GM19025 (cell line): Measurements from ENCODE around the gene SGCA.

Experiments
- ATAC-seq: cut with Tn5 transposase; IDR thresholded peaks from one replicate; pipeline ENCODE4 v1.9.1; 2021; ENCODE audit warnings: mild to moderate bottlenecking, low read depth, moderate library complexity; ENCODE audit not compliant: unreplicated experiment

SGCA gene

DNA sequence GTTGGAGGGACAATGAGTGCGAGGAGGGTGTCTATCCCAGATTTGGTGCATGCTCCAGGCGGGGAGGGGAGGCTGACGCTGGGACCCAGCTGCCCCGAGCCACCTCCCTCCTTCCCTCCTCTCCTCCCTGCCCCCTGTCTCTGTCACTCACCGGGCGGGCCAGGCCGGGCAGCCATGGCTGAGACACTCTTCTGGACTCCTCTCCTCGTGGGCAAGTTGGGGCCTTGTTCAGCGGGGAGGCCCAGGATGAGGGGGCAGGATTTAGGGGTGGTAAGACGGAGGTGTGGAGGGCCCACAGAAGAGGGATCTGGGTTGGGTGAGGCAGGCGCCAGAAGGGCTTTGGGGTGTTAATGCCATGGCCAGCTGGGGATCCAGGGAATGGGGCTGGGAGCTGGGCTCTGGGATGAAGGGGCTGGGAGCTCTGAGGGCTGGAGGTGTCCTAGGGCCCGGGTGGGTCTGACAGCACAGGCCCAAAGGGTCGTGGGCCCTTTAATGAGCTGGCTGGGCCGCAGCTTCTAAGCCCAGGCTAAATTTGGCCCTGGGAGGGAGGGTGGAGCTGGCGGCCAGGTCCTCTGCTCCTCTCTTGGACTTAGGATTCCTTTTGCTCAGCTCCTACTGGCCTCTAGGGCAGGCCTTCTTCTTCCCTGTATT, at the start of gene SGCA:
Gene SGCA (plus strand): TSS at position 139 of the 651 bp plus-strand sequence. CDS start 36 bp downstream, at position 175.
- no peak for ATAC-seq

DNA sequence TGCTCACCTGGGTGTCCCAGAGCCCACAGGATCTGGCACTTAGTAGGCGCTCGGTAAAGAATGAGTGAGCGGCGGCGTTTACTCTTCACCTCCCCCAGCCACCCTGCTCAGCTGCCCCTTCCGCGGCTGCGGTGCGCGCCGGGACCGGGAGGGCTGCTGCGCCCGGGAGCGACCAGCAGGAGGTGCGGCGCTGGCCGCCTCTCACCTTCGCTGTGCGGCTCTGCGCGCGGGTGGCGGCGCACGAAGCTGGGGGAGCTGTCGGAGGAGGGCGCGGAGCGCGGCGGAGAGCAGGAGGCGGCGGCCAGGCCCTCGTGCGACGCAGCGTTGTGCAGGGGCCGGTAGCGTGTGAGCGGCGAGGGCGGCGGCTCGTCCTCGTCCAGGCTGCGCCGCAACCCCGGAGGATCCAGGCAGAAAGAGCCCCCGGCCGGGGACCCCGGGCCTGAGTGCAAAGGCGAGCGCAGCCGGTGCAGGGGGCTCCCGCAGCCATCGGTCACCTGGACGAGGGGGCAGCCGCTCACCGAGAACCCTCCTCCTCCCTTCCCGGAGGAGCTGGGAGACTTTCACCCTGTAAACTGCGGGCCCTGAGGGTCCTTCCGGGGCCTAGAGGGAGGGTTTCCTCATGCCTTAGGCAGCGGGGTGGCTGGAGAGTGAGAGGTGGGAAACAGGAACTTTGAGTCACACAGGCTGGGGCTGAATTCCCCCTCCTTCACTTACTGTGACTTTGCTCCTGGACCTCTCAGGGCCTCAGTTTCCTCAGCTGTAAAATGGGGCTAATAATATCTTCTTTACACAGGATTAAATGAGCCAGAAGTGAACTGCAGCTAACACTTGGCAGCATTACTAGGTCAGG, 48.4 kb upstream of the SGCA start:
- no peak for ATAC-seq

- no peak for ATAC-seq
Measured at GRCh38 chr17:50118076-50118827, 47.6 kb upstream of the SGCA start.

DNA sequence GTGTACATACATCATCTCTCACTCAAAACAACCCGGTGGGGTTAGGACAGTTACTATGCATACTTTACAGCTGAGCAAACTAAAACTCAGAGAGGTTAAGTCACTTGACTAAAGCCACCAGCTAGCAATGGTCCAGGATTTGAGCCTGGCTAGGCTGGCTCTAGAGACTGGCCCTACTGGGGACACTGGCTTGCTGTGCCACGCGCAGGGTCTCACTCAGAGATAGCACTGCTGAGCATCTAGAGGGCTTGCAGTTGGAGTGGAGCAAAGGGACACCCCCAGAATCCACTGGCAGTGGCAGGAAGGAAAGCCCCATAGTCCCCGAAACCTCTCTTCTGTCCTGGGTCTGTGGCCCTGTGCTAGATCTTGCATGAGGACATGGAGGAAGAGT, 47.0 kb upstream of the SGCA start:
- no peak for ATAC-seq

DNA sequence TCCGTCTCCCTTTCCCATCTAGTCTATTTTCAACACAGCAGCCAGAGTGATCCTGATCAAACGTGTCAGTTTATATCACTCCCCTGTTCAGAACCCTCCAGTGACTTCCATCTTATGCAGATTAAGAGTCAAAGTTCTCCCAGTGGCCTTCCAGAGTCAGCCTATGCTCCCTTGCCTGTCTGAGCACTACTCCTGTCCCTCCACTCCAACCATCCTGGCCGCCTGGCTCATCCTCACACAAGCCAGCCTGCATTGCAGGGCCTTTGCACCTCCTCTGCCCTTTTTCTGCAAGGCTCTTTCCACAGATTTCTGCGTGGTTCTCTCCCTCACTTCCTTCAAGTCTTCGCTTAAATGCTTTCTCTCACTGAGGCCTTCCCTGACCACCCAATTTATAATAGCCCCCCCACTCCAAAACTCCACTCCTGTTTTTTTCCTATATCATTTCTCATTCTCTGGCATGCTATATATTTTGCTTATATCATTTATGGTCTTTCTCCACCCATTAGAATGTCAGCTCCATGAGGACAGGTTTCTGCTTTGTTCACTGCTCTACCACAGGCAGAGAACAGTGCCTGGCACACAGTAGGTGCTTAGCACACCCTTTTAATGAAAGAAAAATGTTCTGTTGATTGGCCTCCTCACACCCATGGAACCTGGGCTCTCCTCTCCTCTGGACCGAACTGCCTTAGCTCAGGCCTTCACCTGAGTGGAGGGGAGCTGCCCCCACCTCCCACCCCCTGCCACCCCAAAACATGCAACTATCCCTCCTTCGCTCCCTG, 45.1 kb upstream of the SGCA start:
- no peak for ATAC-seq

DNA sequence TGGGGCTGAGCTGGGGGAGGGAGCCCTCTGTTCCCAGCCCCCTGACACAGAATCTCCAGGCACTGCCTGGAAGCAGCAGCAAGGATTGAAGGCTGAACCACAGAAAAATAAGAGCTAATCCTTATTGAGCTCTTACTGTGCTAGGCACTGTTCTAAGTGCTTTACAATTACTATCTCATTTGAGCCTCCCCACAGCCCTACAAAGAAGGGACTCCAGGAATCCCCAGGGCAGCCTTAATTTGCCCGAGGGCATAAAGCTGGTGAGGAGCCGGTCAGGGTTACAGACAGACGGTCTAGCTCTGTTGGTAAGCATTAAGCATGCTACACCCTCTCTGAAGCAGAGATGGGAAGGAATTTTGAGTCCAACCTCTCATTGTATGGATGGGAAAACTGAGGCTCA, 42.9 kb upstream of the SGCA start:
- ATAC-seq = no peak

- ATAC-seq = no peak
Measured at GRCh38 chr17:50123649-50124349, 42.0 kb upstream of the SGCA start.

- ATAC-seq = no peak
Measured at GRCh38 chr17:50125420-50125997, 40.3 kb upstream of the SGCA start.

GRCh38 chr17:50127697-50128361, 38.0 kb upstream of the SGCA start:
- ATAC-seq = no peak

DNA sequence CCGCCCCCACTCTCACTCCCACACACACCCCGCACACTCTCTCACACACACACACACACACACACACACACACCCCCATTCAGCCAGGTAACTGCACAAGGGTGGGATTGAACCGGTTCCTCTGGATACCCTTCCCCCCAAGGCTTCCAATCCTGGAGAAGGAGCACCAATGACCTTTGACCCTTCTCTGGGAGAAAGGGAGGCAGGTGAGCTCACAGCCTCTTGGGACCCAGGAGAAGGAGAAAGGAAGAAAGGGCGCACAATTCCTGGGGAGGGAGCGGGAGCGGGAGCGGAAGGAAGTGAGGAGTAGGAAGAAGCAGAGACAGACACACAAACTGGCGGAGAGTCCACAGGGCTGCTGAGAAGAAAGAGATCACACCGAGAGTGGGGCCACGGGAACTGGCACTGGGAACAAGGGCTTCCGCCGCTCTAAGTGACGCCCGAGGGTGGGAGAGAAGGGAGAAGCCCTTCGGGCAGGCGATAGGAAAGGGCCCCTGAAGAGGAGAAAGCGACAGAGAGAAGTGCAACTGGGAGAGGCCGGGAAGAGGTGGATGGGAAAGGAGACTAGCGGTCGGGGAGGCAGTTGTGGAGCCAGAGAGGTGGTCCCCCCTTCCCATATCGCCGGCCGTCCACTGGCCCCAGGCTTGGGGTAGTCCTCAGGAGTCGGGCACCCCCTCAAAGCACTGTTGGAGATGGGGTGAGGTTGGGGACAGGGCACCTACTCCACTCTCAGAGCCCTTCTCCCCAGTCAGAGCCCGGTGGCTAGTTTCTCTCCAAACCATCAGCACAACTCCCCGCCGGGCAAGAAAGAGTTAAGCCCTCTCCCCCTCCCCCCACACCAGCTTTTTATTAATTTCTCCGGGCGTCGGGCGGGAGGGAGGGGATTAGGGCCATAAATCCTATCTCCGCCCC, 37.1 kb upstream of the SGCA start:
- no peak for ATAC-seq

DNA sequence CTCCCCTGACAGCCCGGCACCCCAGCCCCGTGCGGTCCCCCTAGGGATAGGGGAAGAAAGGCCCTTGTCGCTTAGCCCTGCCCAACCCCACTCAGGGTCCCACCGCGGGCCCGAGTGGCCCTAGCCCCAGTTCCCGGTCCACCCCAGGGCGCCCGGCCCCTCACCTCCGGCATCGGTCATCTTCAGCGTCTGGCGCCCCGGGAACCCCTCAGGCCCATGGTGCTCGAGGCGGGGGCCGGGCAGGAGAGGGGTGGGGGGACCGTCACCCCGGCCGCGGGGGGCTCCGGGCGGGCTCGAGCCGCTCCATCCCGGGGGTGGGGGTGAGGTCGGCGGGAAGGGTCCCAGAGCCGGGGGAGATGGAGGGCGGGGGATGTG, 36.5 kb upstream of the SGCA start:
- ATAC-seq = no peak

GRCh38 chr17:50129728-50130558, 35.9 kb upstream of the SGCA start, which contains the start of gene SAMD14:
TSS of gene SAMD14 (minus strand) at chr17:50130160. CDS start at chr17:50124959, 5,201 bp downstream.
- ATAC-seq = no peak

- no peak for ATAC-seq
Measured at GRCh38 chr17:50130559-50131305, 35.1 kb upstream of the SGCA start.

- no peak for ATAC-seq
Measured at GRCh38 chr17:50132104-50132794, 33.6 kb upstream of the SGCA start.

DNA sequence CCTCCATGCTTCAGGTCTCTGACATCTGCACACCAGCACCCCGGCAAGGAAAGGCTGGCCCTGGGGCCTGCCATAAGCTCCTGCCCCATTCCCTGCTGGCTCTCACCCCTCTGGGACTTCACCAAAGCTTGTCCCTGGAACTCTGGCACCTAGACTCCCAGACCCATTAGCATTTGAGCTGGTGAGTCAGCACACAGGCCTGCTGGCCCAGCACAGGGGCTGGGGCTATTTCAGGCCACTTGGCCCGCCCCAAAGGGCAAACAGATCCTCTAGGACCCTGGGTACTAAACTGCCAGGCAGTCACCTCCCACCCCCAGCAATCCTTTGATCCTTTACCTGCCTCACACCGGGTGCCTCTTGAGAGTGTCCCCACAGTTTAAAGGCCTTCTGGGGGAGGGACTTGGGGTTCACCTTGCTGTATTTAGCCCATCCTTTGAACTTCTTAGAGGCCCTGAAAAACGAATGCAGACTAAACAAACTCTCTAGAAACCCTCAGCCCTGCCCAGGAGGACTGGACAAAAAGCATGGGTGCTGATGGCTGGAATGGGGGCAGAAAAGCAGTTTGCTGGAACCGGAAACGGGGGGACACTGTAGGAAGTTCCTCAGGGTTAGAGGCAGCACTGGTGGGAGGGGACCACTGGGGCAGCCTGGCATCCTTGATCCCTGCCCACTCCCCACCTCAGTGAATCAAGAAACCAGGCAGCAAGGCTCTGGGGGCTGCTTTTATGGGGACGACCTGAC, 32.6 kb upstream of the SGCA start:
- no peak for ATAC-seq
